GM13976 (cell line): ENCODE measurements around the gene ZFP69B.

Experiments used
- DNase-seq: peaks from one replicate; pipeline ENCODE4 v3.0.0; 2012; ENCODE audit warnings: low spot score
- in situ Hi-C: fragments of 300-500 bp; cut with MboI; formaldehyde crosslinking; loops from one replicate; pipeline ENCODE4 v1.12.0; 2022; ENCODE audit warnings: low sequenced_read_pairs, mixed read lengths, inconsistent platforms; ENCODE audit not compliant: unreplicated experiment
- TF ChIP-seq, protein P1 (sequence below): IDR thresholded peaks from 2 replicates; pipeline ENCODE4 v1.5.1; 2012; ENCODE audit warnings: borderline replicate concordance, mild to moderate bottlenecking; ENCODE audit not compliant: insufficient read depth; ENCODE audit errors: extremely low read depth, missing control alignments, control extremely low read depth

ZFP69B gene

GRCh38 chr1:40435471-40435870, 14.8 kb upstream of the ZFP69B start:
- TF ChIP-seq, protein P1, sequence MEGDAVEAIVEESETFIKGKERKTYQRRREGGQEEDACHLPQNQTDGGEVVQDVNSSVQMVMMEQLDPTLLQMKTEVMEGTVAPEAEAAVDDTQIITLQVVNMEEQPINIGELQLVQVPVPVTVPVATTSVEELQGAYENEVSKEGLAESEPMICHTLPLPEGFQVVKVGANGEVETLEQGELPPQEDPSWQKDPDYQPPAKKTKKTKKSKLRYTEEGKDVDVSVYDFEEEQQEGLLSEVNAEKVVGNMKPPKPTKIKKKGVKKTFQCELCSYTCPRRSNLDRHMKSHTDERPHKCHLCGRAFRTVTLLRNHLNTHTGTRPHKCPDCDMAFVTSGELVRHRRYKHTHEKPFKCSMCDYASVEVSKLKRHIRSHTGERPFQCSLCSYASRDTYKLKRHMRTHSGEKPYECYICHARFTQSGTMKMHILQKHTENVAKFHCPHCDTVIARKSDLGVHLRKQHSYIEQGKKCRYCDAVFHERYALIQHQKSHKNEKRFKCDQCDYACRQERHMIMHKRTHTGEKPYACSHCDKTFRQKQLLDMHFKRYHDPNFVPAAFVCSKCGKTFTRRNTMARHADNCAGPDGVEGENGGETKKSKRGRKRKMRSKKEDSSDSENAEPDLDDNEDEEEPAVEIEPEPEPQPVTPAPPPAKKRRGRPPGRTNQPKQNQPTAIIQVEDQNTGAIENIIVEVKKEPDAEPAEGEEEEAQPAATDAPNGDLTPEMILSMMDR = no peak
- in situ Hi-C loops = no loop called here
- no peak for DNase-seq

DNA sequence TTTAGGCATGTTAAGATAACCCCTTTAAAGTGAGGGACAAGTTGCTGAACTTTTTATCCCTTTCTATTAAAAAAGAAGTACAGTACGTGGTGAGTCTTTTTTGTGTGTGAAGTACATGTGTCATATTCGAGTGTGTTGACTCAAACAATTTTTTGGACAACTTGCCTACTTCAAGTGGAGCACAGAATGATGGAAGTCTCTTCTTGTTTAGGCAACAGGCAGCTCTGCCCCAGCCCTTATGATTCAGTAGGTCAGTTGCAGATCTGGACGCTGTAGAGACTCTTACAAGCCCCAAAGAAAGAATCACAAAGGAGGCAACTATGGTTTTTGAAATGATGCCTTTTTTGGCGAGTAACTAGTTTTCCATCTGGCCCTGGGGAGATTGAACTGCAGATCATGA, 14.4 kb upstream of the ZFP69B start:
- TF ChIP-seq, protein P1 = no peak
- no peak for DNase-seq
- in situ Hi-C loops = no loop called here

DNA sequence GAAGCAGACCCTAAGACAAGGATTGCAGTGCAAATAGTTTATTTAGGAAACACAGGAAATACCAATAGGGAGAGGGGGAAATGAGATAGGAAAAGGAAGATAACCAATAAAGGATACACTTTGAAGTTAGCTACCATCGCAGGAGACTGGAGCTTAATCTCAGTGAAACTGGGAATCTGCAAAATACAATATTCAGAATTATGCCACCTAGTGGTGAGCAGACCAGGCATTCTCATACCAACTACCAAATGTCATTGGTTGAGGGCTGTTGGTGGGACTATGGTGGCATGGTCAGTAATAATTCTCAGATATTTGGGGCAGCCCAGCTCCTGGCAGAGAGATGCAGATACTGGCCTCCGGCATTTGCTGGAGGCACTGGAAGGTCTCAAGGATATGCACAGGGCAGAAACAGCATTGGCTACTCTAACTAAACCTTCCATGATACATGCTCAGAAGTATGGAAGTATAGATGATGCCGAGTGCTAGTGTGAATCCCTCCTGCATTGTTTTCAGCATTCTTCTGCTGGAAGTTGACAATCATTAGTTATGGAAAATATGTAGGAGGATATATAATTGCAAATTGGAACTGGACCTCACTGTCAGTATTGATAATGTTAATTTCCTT, 11.8 kb upstream of the ZFP69B start:
- DNase-seq = peak; percentile 35
- TF ChIP-seq, protein P1 = peak; percentile 33
- in situ Hi-C loops = no loop called here

GRCh38 chr1:40439247-40439646, 11.0 kb upstream of the ZFP69B start:
- DNase-seq = no peak
- in situ Hi-C loops = no loop called here
- TF ChIP-seq, protein P1 = no peak

DNA sequence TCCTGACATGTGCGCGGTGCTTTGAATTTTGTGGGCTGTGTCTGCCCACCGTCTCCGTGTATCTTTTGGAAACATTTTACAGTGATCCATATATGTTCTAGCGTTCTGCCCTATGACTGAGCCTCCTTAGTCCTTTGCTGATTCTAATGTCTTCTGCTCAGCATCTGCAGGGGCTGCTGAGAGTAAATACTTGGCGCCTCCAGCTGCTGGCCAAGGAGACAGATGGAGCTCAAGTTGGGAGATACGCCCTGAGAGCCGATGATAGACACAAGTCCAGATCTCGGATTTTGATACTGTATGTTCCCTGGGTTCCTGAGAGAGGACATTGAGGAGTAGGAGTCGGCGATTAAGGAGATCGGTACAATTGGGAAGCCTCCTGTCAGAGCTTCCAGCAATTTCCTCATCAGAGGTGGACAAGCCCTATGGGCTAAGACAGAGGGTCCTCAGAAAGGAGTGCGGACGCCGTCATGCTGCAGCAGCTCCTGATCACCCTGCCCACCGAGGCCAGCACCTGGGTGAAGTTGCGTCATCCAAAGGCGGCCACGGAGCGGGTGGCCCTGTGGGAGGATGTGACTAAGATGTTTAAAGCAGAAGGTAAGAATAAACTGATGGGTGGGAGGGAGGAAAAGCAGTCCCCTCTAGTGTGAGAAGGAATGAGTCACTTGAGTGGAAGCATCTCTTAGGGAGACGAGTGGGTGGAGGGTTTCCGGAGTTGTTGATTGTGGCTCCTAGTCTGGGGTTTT, 390 bp downstream of the ZFP69B start:
- TF ChIP-seq, protein P1 = no peak
- DNase-seq = peak; percentile 77
- in situ Hi-C loops = no loop called here

DNA sequence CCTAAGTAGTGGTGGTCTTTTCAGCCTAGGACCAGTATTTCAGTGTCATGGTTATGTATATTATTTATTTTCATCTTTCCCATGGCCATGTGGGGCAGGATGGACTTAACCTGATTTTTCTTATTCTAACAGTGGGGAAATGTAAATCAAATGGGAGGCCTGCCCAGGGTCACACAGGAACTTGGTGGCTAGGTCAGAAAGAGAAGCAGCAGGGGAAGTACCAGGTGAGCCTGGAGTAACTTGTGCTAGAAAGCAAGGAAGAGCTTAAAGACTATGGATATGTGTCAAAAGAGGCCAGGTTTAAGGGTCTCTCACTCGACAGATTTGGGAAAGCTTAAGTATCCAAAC, 936 bp downstream of the ZFP69B start:
- TF ChIP-seq, protein P1 = no peak
- in situ Hi-C loops = no loop called here
- no peak for DNase-seq

DNA sequence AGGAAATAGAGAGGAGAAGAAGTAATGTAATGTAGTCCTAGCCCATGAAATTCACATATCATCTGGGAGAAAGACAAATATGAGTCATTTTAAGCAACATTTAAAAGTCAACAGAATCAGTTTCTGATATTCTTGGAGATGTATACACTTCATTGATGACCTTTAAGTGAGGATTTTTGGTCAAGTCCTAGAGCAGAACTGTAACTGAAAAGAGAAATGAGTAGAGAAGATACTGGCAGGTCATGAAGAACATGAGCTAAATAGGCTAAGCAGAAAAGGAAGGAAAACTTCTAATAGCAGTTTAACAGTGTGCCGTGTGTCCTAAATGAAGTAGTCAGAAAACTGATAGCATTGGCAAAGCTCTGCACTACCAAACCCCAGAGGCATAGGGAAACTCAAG, 4.6 kb downstream of the ZFP69B start:
- TF ChIP-seq, protein P1 = no peak
- DNase-seq = no peak
- in situ Hi-C loops = no loop called here
